ENCODE measurements around the gene AHI1.

AHI1 gene

GRCh38 chr6:135334169-135334568 lies 163.4 kb downstream of the AHI1 start:
- Histone ChIP-seq H3K4me3 (ENCODE audit: low read depth in 1 of 2, low read length in 2 of 2) (no peak overlapping the region), H3K4me2 (ENCODE audit: insufficient read depth, low read length) (no peak overlapping the region), H3K9ac (ENCODE audit: low read depth, low read length) (no peak overlapping the region), H3K27me3 (ENCODE audit: insufficient read depth, low read length, poor library complexity) (no peaks in the 10 kb centered on the region), H3K27ac (ENCODE audit: low read length) (no peak overlapping the region), H2AFZ (ENCODE audit: low read depth, low read length) (no peak overlapping the region), H3K79me2 (ENCODE audit: insufficient read depth, low read length) (no peaks in the 10 kb centered on the region), H3K4me1 (ENCODE audit: insufficient read depth, low read length) (peaks cover 22% of the 10 kb centered on the region), H3K36me3 (ENCODE audit: insufficient read depth, low read length) (no peaks in the 10 kb centered on the region), H4K20me1 (ENCODE audit: insufficient read depth, low read length) (no peaks in the 10 kb centered on the region), H3K9me3 (ENCODE audit: insufficient read depth, low read length, severe bottlenecking) (no peaks in the 10 kb centered on the region)
- ATAC-seq (ENCODE audit: insufficient read depth, low read depth): peak; percentile 47; the same call in 1 of the 3 replicates
- no peak for TF ChIP-seq CTCF (IDR thresholded peaks at IDR 0.05; ENCODE audit: borderline replicate concordance, extremely low read depth, low read length, poor library complexity, severe bottlenecking)
- no peak for TF ChIP-seq EZH2 (IDR thresholded peaks at IDR 0.05; ENCODE audit: borderline replicate concordance, low read depth, low read length, severe bottlenecking)
- no peak for DNase-seq

GRCh38 chr6:135331002-135331401 lies 166.5 kb downstream of the AHI1 start:
- no peak overlapping the region for H3K4me3 ChIP-seq (ENCODE audit: low read depth in 1 of 2, low read length in 2 of 2)
- peaks cover 51% of the 10 kb centered on the region for H3K4me1 ChIP-seq (ENCODE audit: insufficient read depth, low read length)
- H3K9ac ChIP-seq (ENCODE audit: low read depth, low read length): no peak overlapping the region
- H3K4me2 ChIP-seq (ENCODE audit: insufficient read depth, low read length): no peak overlapping the region
- H2AFZ ChIP-seq (ENCODE audit: low read depth, low read length): no peak overlapping the region
- no peaks in the 10 kb centered on the region for H3K36me3 ChIP-seq (ENCODE audit: insufficient read depth, low read length)
- H4K20me1 ChIP-seq (ENCODE audit: insufficient read depth, low read length): no peaks in the 10 kb centered on the region
- no peaks in the 10 kb centered on the region for H3K79me2 ChIP-seq (ENCODE audit: insufficient read depth, low read length)
- H3K27me3 ChIP-seq (ENCODE audit: insufficient read depth, low read length, poor library complexity): no peaks in the 10 kb centered on the region
- ATAC-seq (ENCODE audit: insufficient read depth, low read depth): no peak
- 0 out of 2 replicates have a peak overlapping the region, but pooled peaks have one; percentile 32 for H3K27ac ChIP-seq (ENCODE audit: low read length)
- TF ChIP-seq EZH2 (IDR thresholded peaks at IDR 0.05; ENCODE audit: borderline replicate concordance, low read depth, low read length, severe bottlenecking) (no peak), CTCF (IDR thresholded peaks at IDR 0.05; ENCODE audit: borderline replicate concordance, extremely low read depth, low read length, poor library complexity, severe bottlenecking) (no peak)
- no peak for DNase-seq
- peaks cover 3% of the 10 kb centered on the region for H3K9me3 ChIP-seq (ENCODE audit: insufficient read depth, low read length, severe bottlenecking)

GRCh38 chr6:135329851-135330803 lies 167.4 kb downstream of the AHI1 start:
- Histone ChIP-seq H3K36me3 (ENCODE audit: insufficient read depth, low read length) (no peaks in the 10 kb centered on the region), H3K9me3 (ENCODE audit: insufficient read depth, low read length, severe bottlenecking) (peaks cover 3% of the 10 kb centered on the region), H3K9ac (ENCODE audit: low read depth, low read length) (no peak overlapping the region), H3K79me2 (ENCODE audit: insufficient read depth, low read length) (no peaks in the 10 kb centered on the region), H3K4me1 (ENCODE audit: insufficient read depth, low read length) (peaks cover 59% of the 10 kb centered on the region), H3K27ac (ENCODE audit: low read length) (peak overlapping the region; percentile 40), H3K27me3 (ENCODE audit: insufficient read depth, low read length, poor library complexity) (no peaks in the 10 kb centered on the region), H2AFZ (ENCODE audit: low read depth, low read length) (no peak overlapping the region), H4K20me1 (ENCODE audit: insufficient read depth, low read length) (no peaks in the 10 kb centered on the region), H3K4me3 (ENCODE audit: low read depth in 1 of 2, low read length in 2 of 2) (no peak overlapping the region), H3K4me2 (ENCODE audit: insufficient read depth, low read length) (no peak overlapping the region)
- DNase-seq: no peak
- ATAC-seq (ENCODE audit: insufficient read depth, low read depth): no peak
- no peak for TF ChIP-seq CTCF (IDR thresholded peaks at IDR 0.05; ENCODE audit: borderline replicate concordance, extremely low read depth, low read length, poor library complexity, severe bottlenecking)
- TF ChIP-seq EZH2 (IDR thresholded peaks at IDR 0.05; ENCODE audit: borderline replicate concordance, low read depth, low read length, severe bottlenecking): no peak
